Stimulated activated CD8-positive, alpha-beta memory T cell treated with anti-CD3 and anti-CD28 coated beads, Interleukin-7, amount 100 ng/mL, for 24 hours (primary cell): ENCODE measurements around the gene MACROD2.
A peak's percentile ranks its signal among the peaks of the same experiment; 100 is the strongest.

Experiments
- DNase-seq: peaks from one replicate; pipeline ENCODE4 v3.0.0-alpha.2; 2020; ENCODE audit warnings: low read depth

The MACROD2 gene

DNA sequence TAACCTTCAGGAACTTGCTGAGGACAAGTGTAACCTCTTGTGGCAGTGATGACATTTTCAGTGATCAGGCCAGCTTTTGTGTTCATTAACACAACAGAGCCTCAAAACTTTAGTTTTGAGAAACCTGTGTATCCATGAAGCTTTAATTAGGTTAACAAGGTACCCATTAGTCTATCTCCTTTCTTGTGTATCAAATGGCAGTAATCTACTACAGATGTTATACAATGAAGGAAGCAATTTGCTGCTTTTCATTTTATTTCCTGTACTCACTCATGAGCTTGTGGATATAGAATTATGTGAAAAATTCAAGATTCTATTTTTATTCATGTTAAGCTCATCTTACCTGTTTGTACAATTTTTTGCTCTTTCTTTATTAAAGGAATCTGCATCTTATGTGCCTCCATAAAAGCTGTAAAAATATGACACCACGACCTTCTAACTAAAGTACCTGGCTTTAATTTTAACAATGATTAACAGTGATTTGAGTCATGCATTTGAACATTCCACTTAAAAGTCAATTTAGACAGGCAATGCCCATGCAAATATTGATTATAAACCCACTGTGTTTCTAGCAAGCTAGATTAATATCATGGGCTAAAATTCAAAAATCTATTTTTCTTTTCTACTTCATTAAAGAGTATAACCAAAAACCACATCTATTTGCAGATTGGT lies 1680.6 kb downstream of the MACROD2 start:
- no peak for DNase-seq

DNA sequence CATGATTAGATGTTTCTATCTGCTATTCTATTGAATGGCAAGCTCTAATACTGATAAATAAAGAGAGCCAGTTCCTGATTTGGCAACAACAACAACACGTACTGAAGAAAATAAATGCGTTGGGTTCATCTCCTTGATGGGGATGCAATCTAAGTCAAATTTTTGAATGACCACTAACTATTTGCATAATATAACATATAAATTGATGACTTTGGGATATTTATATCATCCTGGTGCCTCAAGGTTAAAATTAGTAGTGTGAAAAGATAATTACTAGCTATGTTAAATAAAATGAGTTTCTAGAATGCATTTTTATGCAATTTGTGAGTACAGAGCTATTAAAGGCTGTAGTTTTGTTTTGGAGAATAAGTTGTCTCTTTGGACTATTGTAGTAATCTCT lies 1681.5 kb downstream of the MACROD2 start:
- no peak for DNase-seq

- DNase-seq: no peak
These were observed 1687.4 kb downstream of the MACROD2 start for GRCh38 chr20:15682690-15683089.

GRCh38 chr20:15692570-15692969 lies 1697.3 kb downstream of the MACROD2 start:
- no peak for DNase-seq

- no peak for DNase-seq
These were observed 1704.3 kb downstream of the MACROD2 start for GRCh38 chr20:15699431-15700146.

GRCh38 chr20:15700147-15700765 lies 1704.9 kb downstream of the MACROD2 start:
- no peak for DNase-seq

DNA sequence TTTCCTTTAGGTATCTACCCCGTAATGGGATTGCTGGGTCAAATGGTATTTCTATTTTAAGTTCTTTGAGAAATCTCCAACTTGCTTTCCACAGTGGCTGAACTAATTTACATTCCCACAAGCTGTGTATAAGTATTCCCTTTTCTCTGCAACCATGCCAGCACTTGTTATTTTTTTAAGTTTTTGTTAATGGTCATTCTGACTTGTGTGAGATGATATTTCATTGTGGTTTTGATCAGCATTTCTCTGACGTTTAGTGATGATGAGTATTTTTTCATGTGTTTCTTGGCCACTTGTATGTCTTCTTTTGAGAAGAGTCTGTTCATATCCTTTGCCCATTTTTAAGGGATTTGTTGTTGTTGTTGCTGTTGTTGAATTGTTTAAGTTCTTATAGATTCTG lies 1706.8 kb downstream of the MACROD2 start:
- no peak for DNase-seq

DNA sequence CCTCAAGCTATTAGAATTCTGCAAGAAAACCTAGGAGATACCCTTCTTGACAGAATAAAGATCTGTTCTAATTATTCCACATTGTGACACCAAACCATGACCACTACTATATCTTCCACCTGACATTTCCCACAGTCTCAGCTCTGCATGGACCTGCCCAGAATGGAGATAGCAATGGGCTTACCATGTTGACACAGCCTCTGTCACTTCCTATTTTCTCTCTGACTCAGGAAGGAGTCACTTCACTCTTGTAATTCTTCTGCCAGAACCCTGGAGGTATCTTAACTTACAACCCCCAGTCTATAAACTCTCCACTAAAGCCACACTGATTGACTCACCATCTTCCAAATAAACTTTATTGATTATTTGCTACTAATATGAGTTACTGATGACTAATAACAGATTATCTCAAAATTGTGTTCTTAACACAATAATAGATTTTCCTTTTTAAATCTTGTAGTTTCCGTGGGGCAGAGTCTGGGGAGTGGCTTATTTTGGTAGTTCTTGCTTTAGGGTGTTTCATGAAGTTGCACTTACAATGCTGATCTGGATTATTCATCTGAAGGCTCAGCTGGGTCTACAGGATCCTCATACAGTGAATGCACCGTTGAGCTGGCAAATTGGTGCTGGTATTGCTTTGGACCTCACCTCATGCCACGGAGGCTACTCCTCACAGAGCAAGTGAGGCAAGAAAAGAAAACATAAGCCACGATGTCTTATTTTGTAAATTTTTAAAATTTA lies 1708.0 kb downstream of the MACROD2 start:
- no peak for DNase-seq

- no peak for DNase-seq
These were observed 1710.7 kb downstream of the MACROD2 start for GRCh38 chr20:15705975-15706374.

- no peak for DNase-seq
These were observed 1711.4 kb downstream of the MACROD2 start for GRCh38 chr20:15706719-15707118.

GRCh38 chr20:15708984-15709598 lies 1713.8 kb downstream of the MACROD2 start:
- peak; percentile 7 for DNase-seq

DNA sequence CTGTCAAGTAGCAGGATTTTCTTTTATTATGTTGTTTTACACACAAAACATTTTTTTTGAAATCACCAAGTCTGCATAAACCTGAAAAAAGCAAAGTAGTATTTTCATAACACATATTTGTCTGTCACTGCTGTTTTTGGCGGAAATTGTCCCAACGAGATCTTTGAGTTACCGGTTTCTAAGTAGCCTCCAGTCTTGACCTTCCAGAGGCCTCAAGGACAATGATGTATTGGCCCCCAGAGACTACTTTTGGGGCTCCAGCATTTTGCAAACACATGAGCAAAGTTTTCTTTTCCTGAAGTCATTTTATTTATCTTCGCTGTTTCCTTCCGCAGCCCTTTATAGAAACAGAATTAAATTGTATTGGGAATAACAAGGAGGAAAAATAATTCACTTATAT lies 1715.3 kb downstream of the MACROD2 start:
- DNase-seq: no peak

DNA sequence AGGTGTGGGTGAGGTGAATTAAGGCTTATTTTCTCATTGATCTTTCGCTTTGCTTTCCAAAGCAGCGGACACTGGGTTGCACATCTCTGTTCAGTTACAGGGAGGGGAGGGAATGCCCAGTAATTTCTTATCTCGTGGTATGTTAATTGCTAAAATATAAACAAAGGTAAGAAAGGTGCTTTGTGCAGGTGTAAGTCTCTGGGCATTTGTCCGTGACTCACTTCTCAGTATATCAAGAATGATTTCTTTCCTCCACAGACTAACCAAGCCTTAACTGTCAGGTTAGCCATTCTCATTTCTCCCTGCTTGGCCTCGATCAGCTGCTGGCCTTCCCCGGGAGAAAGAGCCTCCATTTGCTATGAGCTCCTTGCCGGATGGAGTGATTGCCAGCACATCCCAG lies 1715.9 kb downstream of the MACROD2 start:
- DNase-seq: no peak

DNA sequence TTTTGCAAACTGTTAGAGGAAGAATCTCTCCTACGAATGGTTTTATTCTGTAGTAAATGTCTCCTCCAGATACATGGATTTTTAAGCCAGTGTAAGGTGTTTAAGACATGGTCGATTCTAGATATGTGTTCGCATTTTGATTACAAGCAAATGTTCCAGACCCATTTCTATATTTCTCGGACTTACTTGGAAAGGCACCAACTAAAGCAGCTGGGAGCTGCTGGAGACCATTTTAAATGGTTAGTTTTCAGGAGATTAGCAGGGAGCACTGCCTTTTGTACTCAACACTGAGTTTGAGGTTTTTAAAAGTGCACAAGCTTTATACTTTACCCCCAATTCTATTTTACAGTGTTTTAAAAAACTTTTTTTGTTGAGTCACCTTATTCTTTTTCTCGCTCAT lies 1720.9 kb downstream of the MACROD2 start:
- no peak for DNase-seq

- no peak for DNase-seq
These were observed 1731.1 kb downstream of the MACROD2 start for GRCh38 chr20:15726416-15726815.

DNA sequence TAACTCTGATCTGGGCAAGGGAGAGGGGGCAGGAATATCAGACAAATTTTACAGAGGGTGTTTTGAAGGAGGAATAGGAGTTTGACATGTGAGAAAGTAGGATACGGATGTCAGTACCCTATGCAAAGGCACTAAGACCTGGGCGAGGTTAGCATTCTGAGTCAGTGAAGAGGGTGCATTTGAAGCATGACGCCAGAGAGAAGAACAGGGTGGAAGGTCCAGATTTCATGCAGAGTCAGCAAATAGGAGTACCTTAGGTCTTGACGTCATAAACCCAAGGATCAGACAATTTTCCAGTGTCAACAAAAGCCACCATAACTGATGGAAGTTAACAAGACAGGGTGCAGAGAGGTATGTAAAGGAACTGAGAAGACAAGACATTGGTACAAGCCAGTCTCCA lies 1738.7 kb downstream of the MACROD2 start:
- DNase-seq: no peak

DNA sequence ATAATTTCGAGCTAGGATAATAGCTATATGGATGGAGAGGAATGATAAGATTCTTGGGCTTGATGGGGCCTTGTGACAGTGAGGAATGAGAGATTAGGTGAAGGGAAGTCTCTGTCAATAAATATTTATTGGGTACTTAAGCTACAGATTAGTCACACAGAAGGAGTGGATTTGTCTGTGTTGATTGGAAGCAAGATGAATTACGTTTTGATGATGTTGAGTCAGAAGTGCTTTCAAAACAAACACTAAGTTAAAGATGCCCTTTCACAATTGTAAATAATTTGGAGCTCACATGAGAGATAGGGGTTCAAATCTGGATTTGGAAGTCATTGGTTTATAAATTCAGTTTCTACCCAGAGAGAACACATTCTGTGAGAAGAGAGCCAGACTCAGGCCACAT lies 1743.7 kb downstream of the MACROD2 start:
- no peak for DNase-seq

GRCh38 chr20:15740046-15740775 lies 1744.9 kb downstream of the MACROD2 start:
- no peak for DNase-seq

DNA sequence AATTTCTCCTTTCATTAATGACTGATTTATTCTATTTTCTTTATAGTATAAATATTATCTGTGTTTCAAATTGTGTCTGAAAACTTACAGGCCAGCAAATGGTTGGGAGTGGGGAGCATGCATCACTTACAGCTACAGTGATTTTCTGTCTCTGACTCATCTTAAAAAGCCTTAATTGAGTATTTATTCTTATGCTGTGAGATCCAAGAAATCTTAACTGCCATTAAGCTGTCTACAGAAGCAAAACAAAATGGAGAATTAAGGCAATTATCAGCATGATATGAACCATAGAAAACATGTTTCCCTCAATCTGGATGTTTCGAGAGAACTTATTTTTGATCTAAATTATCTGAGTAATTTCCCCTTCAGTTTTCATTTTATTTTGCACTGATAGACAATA lies 1746.8 kb downstream of the MACROD2 start:
- no peak for DNase-seq

DNA sequence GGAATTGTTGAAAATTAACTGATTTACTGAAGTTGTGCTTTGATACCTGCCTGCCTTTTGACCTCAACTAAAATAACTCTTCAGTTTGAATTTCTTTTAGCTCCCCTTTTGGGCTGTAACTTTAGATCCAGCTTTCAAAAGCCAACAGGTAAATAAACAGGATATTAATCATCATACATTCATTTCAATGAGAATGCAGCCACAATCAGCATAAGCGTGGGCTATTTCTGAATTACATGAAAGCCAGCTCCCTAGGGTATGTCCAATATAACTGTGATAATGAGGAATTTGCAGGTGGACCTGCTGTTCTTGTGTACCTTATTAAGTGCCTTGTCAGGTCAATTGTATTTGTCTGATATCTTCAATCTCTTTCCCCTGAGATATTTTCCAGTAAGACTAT lies 1747.3 kb downstream of the MACROD2 start:
- no peak for DNase-seq

DNA sequence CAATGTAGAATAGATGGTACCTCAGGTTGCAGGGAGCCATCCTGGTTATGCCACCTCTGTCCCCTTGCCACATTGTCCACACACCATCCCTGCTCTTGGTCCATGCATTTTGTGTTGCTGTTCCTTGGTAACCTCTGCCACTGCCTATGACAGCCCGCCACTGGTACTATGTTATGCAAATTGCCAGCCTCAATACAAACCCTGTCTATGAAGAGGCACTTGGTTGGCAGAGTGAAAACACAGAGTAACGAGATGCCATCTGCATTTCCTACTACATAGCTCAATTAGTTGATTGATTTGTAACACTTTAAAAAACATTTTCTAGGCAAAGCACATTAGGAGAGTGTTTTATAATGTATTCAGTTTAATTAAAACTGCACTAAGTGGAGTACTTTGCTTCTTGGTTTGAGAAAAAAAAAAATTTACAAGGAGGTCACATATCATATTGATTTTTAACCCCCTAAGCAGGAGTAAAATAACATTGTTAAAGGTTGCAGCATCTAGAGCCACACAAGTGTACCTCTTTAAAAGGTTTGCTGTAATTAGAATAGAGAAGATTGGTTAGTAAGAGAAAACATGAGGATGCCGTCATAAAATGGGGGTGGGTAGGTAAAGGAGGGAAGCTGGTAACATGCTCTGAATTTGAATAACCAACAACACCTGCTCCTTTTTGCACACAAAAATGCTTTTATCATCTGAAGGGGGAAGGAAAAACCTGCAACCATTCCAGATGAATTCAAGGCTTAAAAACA lies 1760.9 kb downstream of the MACROD2 start:
- DNase-seq: no peak
